ENCODE data around the gene ADCYAP1R1.

Gene ADCYAP1R1

GRCh38 chr7:31051598-31052486 is at the start of gene ADCYAP1R1:
Gene ADCYAP1R1 (plus strand): TSS chr7:31052308. CDS start chr7:31063265, 10,957 bp downstream.
- no peak for DNase-seq (ENCODE audit: low read depth)

GRCh38 chr7:31003097-31003496 is 49.0 kb upstream of the ADCYAP1R1 start:
- DNase-seq (ENCODE audit: low read depth), result no peak

- DNase-seq (ENCODE audit: low read depth), result no peak
These were observed 48.4 kb upstream of the ADCYAP1R1 start for GRCh38 chr7:31003721-31004120.

DNA sequence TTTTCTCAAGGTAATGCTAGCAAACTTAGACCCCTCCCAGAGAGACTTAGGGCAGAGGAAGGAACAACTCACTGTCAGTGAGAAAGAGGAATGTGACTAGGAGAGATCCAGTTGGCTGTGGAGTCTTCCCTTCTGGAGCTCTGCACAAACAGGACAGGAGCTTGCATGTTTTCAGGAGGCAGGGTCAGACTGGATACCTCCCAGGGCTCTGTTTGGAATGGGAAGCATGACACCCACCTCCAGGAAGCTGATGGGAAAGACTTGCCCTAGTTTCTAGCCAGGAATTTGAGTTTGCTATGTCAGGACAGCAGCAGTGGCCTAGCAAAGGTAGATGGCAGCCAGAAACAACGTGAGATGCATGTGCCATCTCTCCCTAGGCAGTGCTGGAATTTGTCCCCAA is 47.7 kb upstream of the ADCYAP1R1 start:
- no peak for DNase-seq (ENCODE audit: low read depth)

DNA sequence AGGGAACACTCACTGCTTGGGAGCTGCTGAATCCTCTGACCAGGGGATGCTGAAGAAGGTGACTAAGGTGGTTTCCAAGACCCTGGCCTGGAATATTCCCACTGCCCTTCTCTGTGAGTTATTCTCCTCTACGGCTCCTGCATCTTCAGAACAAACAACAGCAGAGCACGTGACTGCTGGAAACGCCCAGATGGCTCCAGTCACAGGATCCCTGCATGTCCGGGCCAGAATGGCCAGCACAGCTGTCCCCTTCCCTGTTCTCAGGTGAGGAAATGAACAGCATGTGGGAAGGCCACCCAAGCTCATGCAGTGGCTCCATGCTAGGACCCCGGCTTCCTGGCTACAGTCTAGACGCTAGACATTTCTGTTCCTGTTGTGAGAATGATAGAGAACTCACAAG is 45.3 kb upstream of the ADCYAP1R1 start:
- no peak for DNase-seq (ENCODE audit: low read depth)

- no peak for DNase-seq (ENCODE audit: low read depth)
These were observed 44.5 kb upstream of the ADCYAP1R1 start for GRCh38 chr7:31007634-31008033.

DNA sequence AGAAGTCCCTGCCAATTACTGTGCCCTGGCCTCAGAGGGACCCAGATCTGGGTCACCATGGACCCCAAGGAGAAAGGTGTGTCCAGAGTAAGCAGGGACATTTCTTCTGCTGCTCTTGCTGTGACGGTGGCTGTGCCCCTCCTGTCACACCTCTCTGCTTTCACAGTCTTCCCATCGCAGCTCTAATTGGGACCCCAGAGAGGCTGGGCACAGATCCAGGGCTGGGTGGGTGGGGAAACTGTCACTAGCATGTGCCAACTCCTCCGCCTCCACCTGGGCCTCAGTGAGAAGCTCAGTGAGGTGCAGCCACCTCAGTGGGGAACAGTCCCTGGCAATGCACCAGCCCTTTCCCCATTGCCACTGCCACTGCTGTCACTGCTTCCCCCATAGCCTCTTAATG is 37.3 kb upstream of the ADCYAP1R1 start:
- no peak for DNase-seq (ENCODE audit: low read depth)

GRCh38 chr7:31017032-31017675 is 35.0 kb upstream of the ADCYAP1R1 start:
- DNase-seq (ENCODE audit: low read depth), result no peak

DNA sequence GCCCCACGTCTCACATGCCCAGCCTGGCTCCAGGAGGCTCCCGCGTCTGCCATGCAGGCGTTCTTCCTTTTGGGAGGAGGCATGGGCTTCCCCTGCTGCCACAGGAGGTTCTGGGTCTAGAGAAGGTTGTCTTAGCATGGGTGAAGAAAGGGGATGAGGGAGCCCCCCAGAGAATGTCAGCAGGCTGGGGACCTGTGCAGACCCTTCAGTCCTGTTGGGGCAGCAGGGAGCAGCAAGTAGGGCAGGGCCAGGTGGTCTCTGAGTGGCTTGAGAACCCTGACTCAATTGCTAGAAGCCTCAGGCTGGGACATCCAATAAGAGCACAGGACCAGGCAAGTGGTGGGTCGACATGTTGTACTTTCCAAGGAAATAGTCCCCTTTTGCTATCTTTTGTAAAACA is 34.4 kb upstream of the ADCYAP1R1 start:
- no peak for DNase-seq (ENCODE audit: low read depth)

GRCh38 chr7:31019509-31019908 is 32.6 kb upstream of the ADCYAP1R1 start:
- DNase-seq (ENCODE audit: low read depth), result no peak

GRCh38 chr7:31020161-31020560 is 31.9 kb upstream of the ADCYAP1R1 start:
- no peak for DNase-seq (ENCODE audit: low read depth)

GRCh38 chr7:31020652-31021051 is 31.5 kb upstream of the ADCYAP1R1 start:
- DNase-seq (ENCODE audit: low read depth), result no peak

GRCh38 chr7:31022117-31022516 is 30.0 kb upstream of the ADCYAP1R1 start:
- no peak for DNase-seq (ENCODE audit: low read depth)

DNA sequence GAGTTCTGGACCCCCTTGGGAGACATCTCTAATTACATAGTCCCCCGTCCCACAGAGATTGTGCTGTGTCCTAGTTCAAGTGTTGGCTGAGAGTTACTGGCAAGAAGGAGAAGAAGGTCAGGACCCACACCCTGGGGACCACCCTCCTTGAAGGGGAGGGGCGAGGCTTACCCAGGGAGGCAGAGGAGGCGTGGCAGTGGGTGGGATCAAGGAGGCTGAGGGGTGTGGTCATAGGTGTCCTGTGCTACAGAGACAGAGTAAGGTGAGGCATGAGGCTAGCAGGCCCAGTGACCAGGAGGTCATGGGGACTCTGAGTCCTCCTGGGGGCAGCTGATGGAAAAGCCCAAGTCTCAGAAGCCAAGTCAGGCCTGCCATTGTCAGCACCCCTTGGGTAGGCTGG is 29.4 kb upstream of the ADCYAP1R1 start:
- DNase-seq (ENCODE audit: low read depth), result no peak

GRCh38 chr7:31023877-31024276 is 28.2 kb upstream of the ADCYAP1R1 start:
- no peak for DNase-seq (ENCODE audit: low read depth)

- DNase-seq (ENCODE audit: low read depth), result no peak
These were observed 24.7 kb upstream of the ADCYAP1R1 start for GRCh38 chr7:31027161-31027965.

- no peak for DNase-seq (ENCODE audit: low read depth)
These were observed 24.1 kb upstream of the ADCYAP1R1 start for GRCh38 chr7:31028006-31028405.

DNA sequence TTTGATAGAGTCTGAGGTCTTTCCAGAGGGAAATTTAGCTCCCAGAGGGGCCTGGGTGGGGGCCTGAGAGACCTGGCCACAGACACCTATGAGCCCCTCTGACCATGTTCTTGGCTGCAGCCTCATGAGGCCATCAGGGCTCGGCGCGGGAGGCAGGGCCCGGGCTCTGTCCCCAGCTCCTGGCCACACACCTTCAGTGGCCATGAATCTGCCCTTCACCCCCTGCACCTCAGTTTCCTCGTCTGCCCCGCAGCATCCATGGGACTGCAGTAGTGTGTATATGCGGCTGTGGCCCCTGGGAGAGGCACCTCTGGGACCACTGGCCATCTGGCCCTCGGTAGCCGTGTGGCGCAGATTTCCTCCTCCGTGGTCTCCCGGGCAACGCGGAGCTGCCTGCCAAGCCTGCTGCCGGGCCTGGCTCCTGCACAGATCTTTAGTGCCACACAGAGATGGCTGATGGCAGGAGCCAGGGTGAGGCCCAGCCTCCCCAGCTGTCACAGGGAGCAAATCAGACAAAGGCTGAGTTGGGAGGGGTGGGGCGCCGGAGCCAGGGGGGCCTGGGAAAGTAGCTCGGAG is 23.6 kb upstream of the ADCYAP1R1 start:
- DNase-seq (ENCODE audit: low read depth), result no peak

DNA sequence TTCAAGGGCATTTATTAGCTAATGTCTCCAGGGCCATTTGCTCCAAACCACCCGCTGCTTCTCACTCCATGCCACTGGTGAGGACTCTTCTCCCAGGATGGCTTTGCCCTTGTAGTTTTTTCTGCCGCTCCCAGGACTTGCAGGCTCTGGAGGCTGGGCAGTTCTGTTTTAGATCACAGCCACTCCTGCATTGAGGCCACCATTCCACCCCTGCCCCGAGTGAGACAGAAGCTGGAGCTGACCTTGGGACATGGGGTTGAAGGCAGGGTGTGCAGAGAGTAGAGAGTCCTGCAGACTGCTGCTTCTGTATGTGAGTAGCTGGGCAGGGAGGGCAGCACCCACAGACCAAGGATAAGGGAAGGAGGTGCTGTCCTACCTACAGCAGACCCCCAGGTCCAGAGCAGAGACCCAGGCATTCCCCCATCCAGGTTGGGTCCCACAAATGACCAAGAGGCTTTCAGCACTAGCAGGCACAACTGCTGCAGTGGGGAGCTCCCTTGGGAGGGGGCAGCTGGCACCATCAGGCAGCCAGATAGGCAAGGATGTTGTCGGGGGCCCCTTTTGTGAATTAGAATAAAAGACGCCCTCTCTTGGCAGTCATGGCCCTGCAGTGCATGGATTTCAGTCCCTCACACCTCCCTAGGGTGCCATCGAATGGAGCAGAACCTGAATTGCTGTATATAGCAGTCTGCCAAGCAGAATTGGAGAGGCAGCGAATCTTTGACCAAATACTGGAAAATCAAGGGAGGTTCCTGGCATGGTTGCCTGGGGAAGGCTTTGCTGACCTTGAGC is 22.7 kb upstream of the ADCYAP1R1 start:
- no peak for DNase-seq (ENCODE audit: low read depth)

GRCh38 chr7:31033674-31034300 is 18.3 kb upstream of the ADCYAP1R1 start:
- DNase-seq (ENCODE audit: low read depth), result no peak

DNA sequence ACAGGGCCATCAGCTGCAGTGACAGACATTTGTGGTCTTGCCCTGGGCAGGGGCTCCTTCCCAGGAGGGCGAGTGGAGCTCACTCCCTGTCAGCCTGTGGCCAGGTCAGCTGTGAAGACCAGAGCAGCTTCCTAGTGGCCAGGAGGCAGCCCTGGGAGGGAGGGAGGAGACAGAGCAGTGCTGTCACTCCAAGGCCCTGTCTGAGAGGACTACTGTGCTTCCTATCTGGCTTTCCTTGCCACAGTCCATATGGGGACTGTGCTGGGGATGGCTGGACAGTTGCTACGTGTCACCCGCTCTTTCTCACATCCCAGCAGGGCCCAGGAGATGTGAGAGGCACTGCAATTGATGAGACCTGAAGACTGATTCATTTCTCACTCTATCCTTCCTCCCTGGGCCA is 15.2 kb upstream of the ADCYAP1R1 start:
- no peak for DNase-seq (ENCODE audit: low read depth)
